ENCODE measurements around the gene PEAK1. TPM values are rescaled to one million over a fixed set of nuclear protein-coding genes. Genes with fewer than 3 reads are reported as not detected.
A peak's percentile ranks its signal among the peaks of the same experiment; 100 is the strongest.

Gene PEAK1
- total RNA-seq, 4 donors from 2014 or later: 78.3 to 112 (median 95.2) TPM

GRCh38 chr15:77068633-77069032, 351.3 kb downstream of the PEAK1 start:
- no peak overlapping the region for H3K4me3 ChIP-seq
- WGBS, 2 donors: 85 to 86% methylated on average over 7 of the region's 7 CpGs
- H3K36me3 ChIP-seq: no peaks in the 10 kb centered on the region
- H3K27ac ChIP-seq: peak overlapping the region in 1 of 4 donors; percentile 5
- peaks cover 0 to 48% (median 18%) of the 10 kb centered on the region in 4 donors for H3K4me1 ChIP-seq
- no peaks in the 10 kb centered on the region for H3K27me3 ChIP-seq
- H3K9me3 ChIP-seq: no peaks in the 10 kb centered on the region
- DNase-seq (ENCODE audit: low spot score in 2 of 2): no peak
- TF ChIP-seq EP300 (IDR thresholded peaks at IDR 0.05) (no peak), POLR2A (IDR thresholded peaks at IDR 0.05) (no peak), CTCF (IDR thresholded peaks at IDR 0.05) (no peak)

- Histone ChIP-seq H3K36me3 (no peaks in the 10 kb centered on the region), H3K4me1 (peaks cover 0 to 53% (median 18%) of the 10 kb centered on the region in 4 donors), H3K4me3 (no peak overlapping the region), H3K9me3 (no peaks in the 10 kb centered on the region), H3K27me3 (no peaks in the 10 kb centered on the region), H3K27ac (peak overlapping the region in 1 of 4 donors; percentile 57)
- TF ChIP-seq POLR2A (IDR thresholded peaks at IDR 0.05) (no peak), CTCF (IDR thresholded peaks at IDR 0.05) (no peak), EP300 (IDR thresholded peaks at IDR 0.05) (no peak)
- WGBS, 2 donors: 59 to 68% methylated on average over 3 of the region's 3 CpGs
- no peak for DNase-seq (ENCODE audit: low spot score in 2 of 2)
These were observed 352.1 kb downstream of the PEAK1 start for GRCh38 chr15:77067691-77068367.

- no peak for TF ChIP-seq POLR2A (IDR thresholded peaks at IDR 0.05)
- no peak for TF ChIP-seq EP300 (IDR thresholded peaks at IDR 0.05)
- no peak for TF ChIP-seq CTCF (IDR thresholded peaks at IDR 0.05)
- H3K36me3 ChIP-seq: no peaks in the 10 kb centered on the region
- H3K4me3 ChIP-seq: no peak overlapping the region
- WGBS, 2 donors: 54 to 60% methylated on average over 3 of the region's 3 CpGs
- DNase-seq (ENCODE audit: low spot score in 2 of 2): no peak
- H3K9me3 ChIP-seq: no peaks in the 10 kb centered on the region
- H3K27me3 ChIP-seq: no peaks in the 10 kb centered on the region
- H3K4me1 ChIP-seq: peaks cover 0 to 59% (median 19%) of the 10 kb centered on the region in 4 donors
- H3K27ac ChIP-seq: peak overlapping the region in 2 of 4 donors; percentile 14 to 28
These were observed 352.8 kb downstream of the PEAK1 start for GRCh38 chr15:77066971-77067690.

DNA sequence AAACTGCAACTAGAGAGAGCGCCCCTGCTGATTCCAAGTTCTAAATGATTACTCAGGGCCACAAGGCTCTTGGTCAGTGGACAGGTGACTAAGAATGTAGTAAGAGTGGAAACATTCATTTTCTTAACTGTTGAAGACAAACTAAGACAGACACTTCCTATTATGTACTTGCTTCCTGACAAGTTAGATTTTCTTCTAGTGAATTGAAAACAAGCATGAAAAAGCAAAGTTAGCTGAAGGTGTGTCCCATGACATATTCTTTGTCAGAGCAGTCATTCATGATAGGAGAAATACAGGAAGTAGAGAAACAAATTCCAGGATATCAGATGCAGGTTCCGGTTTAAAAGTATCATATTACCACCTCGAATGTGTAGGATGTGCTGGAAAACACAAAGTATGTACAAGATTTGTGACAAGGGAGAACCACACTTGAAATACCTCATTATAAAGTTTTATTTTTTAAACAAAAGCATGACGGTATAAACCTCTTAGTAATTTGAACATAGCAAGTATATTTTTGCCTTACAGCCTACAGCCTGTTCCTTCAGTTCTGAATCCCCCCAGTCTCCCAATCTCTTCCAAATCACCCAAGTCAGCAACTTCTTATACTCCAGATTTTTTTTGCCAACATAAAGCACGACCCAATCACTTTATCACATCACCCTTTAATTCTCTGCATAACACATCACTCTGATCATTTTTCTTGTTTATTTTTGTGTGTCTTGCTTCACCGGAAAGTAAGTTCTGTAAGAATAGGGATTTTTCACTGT, 355.2 kb downstream of the PEAK1 start:
- Histone ChIP-seq H3K9me3 (no peaks in the 10 kb centered on the region), H3K27ac (no peak overlapping the region), H3K4me3 (no peak overlapping the region), H3K36me3 (no peaks in the 10 kb centered on the region), H3K27me3 (no peaks in the 10 kb centered on the region), H3K4me1 (peaks cover 0 to 75% (median 38%) of the 10 kb centered on the region in 4 donors)
- TF ChIP-seq CTCF (IDR thresholded peaks at IDR 0.05): no peak
- no peak for TF ChIP-seq EP300 (IDR thresholded peaks at IDR 0.05)
- no peak for TF ChIP-seq POLR2A (IDR thresholded peaks at IDR 0.05)
- DNase-seq (ENCODE audit: low spot score in 2 of 2): no peak
- 67 to 69% methylated on average over 6 of the region's 6 CpGs for WGBS, 2 donors
